ENCODE data around the gene INVS. TPM values are rescaled to one million over a fixed set of nuclear protein-coding genes. Genes with fewer than 3 reads are reported as not detected.
"Not testable (repeated sequence)": the region's sequence is repeated elsewhere in the genome, so short reads cannot be mapped to it uniquely, and the experiment has no call there.

INVS gene
- total RNA-seq, 4 donors from 2014 or later: 19.2 to 24.1 (median 23.4) TPM

GRCh38 chr9:100229136-100229535, 130.1 kb downstream of the INVS start:
- no peaks in the 10 kb centered on the region for H3K9me3 ChIP-seq
- no peak overlapping the region for H3K4me3 ChIP-seq
- no peaks in the 10 kb centered on the region for H3K4me1 ChIP-seq
- no peaks in the 10 kb centered on the region for H3K27me3 ChIP-seq
- H3K36me3 ChIP-seq: peaks cover 11 to 46% (median 26%) of the 10 kb centered on the region in 4 donors
- no peak overlapping the region for H3K27ac ChIP-seq (replicated peaks in 1 of 4)
- DNase-seq (ENCODE audit: extremely low spot score): no peak
- WGBS: 90% methylated on average over 2 of the region's 2 CpGs
- TF ChIP-seq POLR2A (IDR thresholded peaks at IDR 0.05; ENCODE audit: low read depth): no peak
- no peak for TF ChIP-seq CTCF (IDR thresholded peaks at IDR 0.05)
- TF ChIP-seq POLR2AphosphoS5 (IDR thresholded peaks at IDR 0.05): no peak
- TF ChIP-seq EP300 (IDR thresholded peaks at IDR 0.05): no peak
- intact Hi-C loops (cut with DNase I): no loop called here

GRCh38 chr9:100229561-100229960, 130.5 kb downstream of the INVS start:
- Histone ChIP-seq H3K9me3 (no peaks in the 10 kb centered on the region), H3K36me3 (peaks cover 11 to 46% (median 26%) of the 10 kb centered on the region in 4 donors), H3K27me3 (no peaks in the 10 kb centered on the region), H3K4me3 (no peak overlapping the region), H3K27ac (replicated peaks in 1 of 4) (no peak overlapping the region), H3K4me1 (no peaks in the 10 kb centered on the region)
- DNase-seq (ENCODE audit: extremely low spot score): no peak
- 94% methylated on average over 3 of the region's 3 CpGs for WGBS
- TF ChIP-seq POLR2A (IDR thresholded peaks at IDR 0.05; ENCODE audit: low read depth) (no peak), POLR2AphosphoS5 (IDR thresholded peaks at IDR 0.05) (no peak), EP300 (IDR thresholded peaks at IDR 0.05) (no peak), CTCF (IDR thresholded peaks at IDR 0.05) (no peak)
- intact Hi-C loops (cut with DNase I): no loop called here

- DNase-seq (ENCODE audit: extremely low spot score); H3K9me3 ChIP-seq; H3K27me3 ChIP-seq; H3K4me3 ChIP-seq; intact Hi-C loops (cut with DNase I); H3K4me1 ChIP-seq; H3K27ac ChIP-seq (replicated peaks in 1 of 4): not testable (repeated sequence)
- H3K36me3 ChIP-seq: peaks cover 0 to 16% (median 13%) of the 10 kb centered on the region in 4 donors
- 96% methylated on average over 6 of the region's 7 CpGs for WGBS
Observed at GRCh38 chr9:100236986-100237385, 137.9 kb downstream of the INVS start.

- peaks cover 4 to 42% (median 27%) of the 10 kb centered on the region in 4 donors for H3K36me3 ChIP-seq
- 87% methylated on average over 2 of the region's 2 CpGs for WGBS
- intact Hi-C loops (cut with DNase I): no loop called here
Observed at GRCh38 chr9:100240512-100240911, 141.5 kb downstream of the INVS start.

GRCh38 chr9:100267211-100267610, 168.2 kb downstream of the INVS start:
- WGBS: 96% methylated on average over 3 of the region's 3 CpGs
- Histone ChIP-seq H3K27me3 (no peaks in the 10 kb centered on the region), H3K4me3 (no peak overlapping the region), H3K4me1 (no peaks in the 10 kb centered on the region), H3K9me3 (no peaks in the 10 kb centered on the region), H3K36me3 (peaks cover 0 to 30% (median 21%) of the 10 kb centered on the region in 4 donors), H3K27ac (replicated peaks in 1 of 4) (no peak overlapping the region)
- TF ChIP-seq EP300 (IDR thresholded peaks at IDR 0.05): no peak
- TF ChIP-seq CTCF (IDR thresholded peaks at IDR 0.05): no peak
- TF ChIP-seq POLR2A (IDR thresholded peaks at IDR 0.05; ENCODE audit: low read depth): no peak
- TF ChIP-seq POLR2AphosphoS5 (IDR thresholded peaks at IDR 0.05): no peak
- intact Hi-C loops (cut with DNase I): no loop called here
- no peak for DNase-seq (ENCODE audit: extremely low spot score)

More at GRCh38 chr9:100240512-100240911, 141.5 kb downstream of the INVS start:
- TF ChIP-seq POLR2A (IDR thresholded peaks at IDR 0.05; ENCODE audit: low read depth): no peak
- TF ChIP-seq POLR2AphosphoS5 (IDR thresholded peaks at IDR 0.05): no peak
- no peak for TF ChIP-seq EP300 (IDR thresholded peaks at IDR 0.05)
- no peak for TF ChIP-seq CTCF (IDR thresholded peaks at IDR 0.05)
- Histone ChIP-seq H3K9me3 (no peaks in the 10 kb centered on the region), H3K27me3 (no peaks in the 10 kb centered on the region), H3K27ac (replicated peaks in 1 of 4) (no peak overlapping the region), H3K4me3 (no peak overlapping the region), H3K4me1 (no peaks in the 10 kb centered on the region)
- no peak for DNase-seq (ENCODE audit: extremely low spot score)
